ENCODE data around the gene TTLL5. TPM values are rescaled to one million over a fixed set of nuclear protein-coding genes. Genes with fewer than 3 reads are reported as not detected.

TTLL5 gene
- total and polyA plus RNA-seq, 9 of the 15 experiments (the other 6 are each of a cell fraction or from before 2014, with no cell fraction given), result 4.1 to 18.9 (median 12.6) TPM

- CTCF ChIA-PET (ENCODE audit: low intra/inter-chr PET ratio), result no interaction called here
- no peaks in the 10 kb centered on the region for H3K9me3 ChIP-seq (replicated peaks; ENCODE audit: control insufficient read depth, insufficient read depth, low read depth, low read length)
- TF ChIP-seq EP400 (IDR thresholded peaks at IDR 0.05) (no peak), ZNF140 (CRISPR knock-in tag; IDR thresholded peaks at IDR 0.05) (no peak), ZNF3 (CRISPR knock-in tag; IDR thresholded peaks at IDR 0.05) (no peak), TAF1 (IDR thresholded peaks at IDR 0.05; ENCODE audit: control insufficient read depth, extremely low read depth, insufficient read depth, low read length, severe bottlenecking) (no peak), MCM3 (IDR thresholded peaks at IDR 0.05) (no peak), GTF3C2 (IDR thresholded peaks at IDR 0.05; ENCODE audit: borderline replicate concordance, extremely low read depth, insufficient read length) (no peak), RFX7 (CRISPR knock-in tag; IDR thresholded peaks at IDR 0.05) (no peak), RFX1 (IDR thresholded peaks at IDR 0.05) (no peak), ZBTB5 (IDR thresholded peaks at IDR 0.05) (no peak), HOMEZ (CRISPR knock-in tag; IDR thresholded peaks at IDR 0.05) (no peak), SRSF3 (IDR thresholded peaks at IDR 0.05; ENCODE audit: insufficient read depth, low read length) (no peak), CTCF (IDR thresholded peaks at IDR 0.05 in 2 of 3, conservative IDR thresholded peaks at IDR 0.05 in 1 of 3; ENCODE audit: insufficient read depth in 2 of 3, low read depth in 1 of 3, low read length in 3 of 3) (no peak), MAZ (CRISPR knock-in tag; conservative IDR thresholded peaks at IDR 0.05 in 1 of 2, IDR thresholded peaks at IDR 0.05 in 1 of 2) (no peak), RNF2 (IDR thresholded peaks at IDR 0.05) (no peak), ASH1L (IDR thresholded peaks at IDR 0.05; ENCODE audit: borderline replicate concordance, low read depth, partially characterized antibody) (no peak)
- no peaks in the 10 kb centered on the region for H3K27me3 ChIP-seq (ENCODE audit: control insufficient read depth in 2 of 2, insufficient read depth in 2 of 2, low read length in 2 of 2)
- POLR2A ChIA-PET, result interaction anchor here (0.6 to 0.7 kb wide), 2 partner anchors 264 to 280 kb away, joined by 3 to 4 read pairs; no protein-coding TSS in a partner anchor
- H3K4me1 ChIP-seq (replicated peaks in 1 of 2; ENCODE audit: control insufficient read depth in 2 of 2, insufficient read depth in 2 of 2, low read length in 2 of 2), result no peaks in the 10 kb centered on the region; a peak in 1 of 5 replicates
- H3K9me1 ChIP-seq (ENCODE audit: control insufficient read depth, insufficient read depth, low read length), result no peaks in the 10 kb centered on the region
- intact Hi-C loops (cut with micrococcal nuclease), result no loop called here
- no peaks in the 10 kb centered on the region for H4K20me1 ChIP-seq (replicated peaks; ENCODE audit: control insufficient read depth, insufficient read depth, low read length)
- no peak overlapping the region for H3K4me2 ChIP-seq (ENCODE audit: insufficient read depth, low read length)
- DNase-seq (ENCODE audit: extremely low read depth in 1 of 4, low spot score in 3 of 4) (no peak), ATAC-seq (no peak), FAIRE-seq (no peak)
- no peak overlapping the region for H2AFZ ChIP-seq (ENCODE audit: low read depth, low read length)
- H3K79me2 ChIP-seq (ENCODE audit: control insufficient read depth, insufficient read depth, low read length), result no peaks in the 10 kb centered on the region
- H3K36me3 ChIP-seq (ENCODE audit: control insufficient read depth, insufficient read depth, low read length), result no peaks in the 10 kb centered on the region
- no peak overlapping the region for H3K9ac ChIP-seq (ENCODE audit: insufficient read depth in 1 of 2, low read depth in 2 of 2, low read length in 2 of 2)
- WGBS (ENCODE audit: insufficient coverage, low coverage, missing lambda C conversion rate), result 9% methylated on average over 1 of the region's 1 CpG
- in situ Hi-C loops (cut with MboI), result no loop called here
- BruUV-seq (replicated peaks), result no TSS peak
- no peak overlapping the region for H3K4me3 ChIP-seq
- H3K27ac ChIP-seq (ENCODE audit: extremely low read depth, low read depth, low read length), result no peak overlapping the region
Observed at GRCh38 chr14:75993567-75994041, 332.6 kb downstream of the TTLL5 start.
